Hepatocyte (in vitro differentiated cells): ENCODE measurements around the gene MYO1H.

Experiments used
- EZH2 ChIP-seq: fragments of 200-600 bp; sonication (generic); IDR thresholded peaks from 2 replicates; pipeline ENCODE4 v1.6.1; 2016; ENCODE audit warnings: antibody characterized with exemption, mild to moderate bottlenecking, borderline replicate concordance
- TF ChIP-seq, protein P1 (sequence below): fragments of 200-600 bp; sonication (generic); IDR thresholded peaks from 2 replicates; pipeline ENCODE4 v1.5.1; 2016; ENCODE audit warnings: antibody characterized with exemption, mild to moderate bottlenecking; ENCODE audit not compliant: poor library complexity

DNA sequence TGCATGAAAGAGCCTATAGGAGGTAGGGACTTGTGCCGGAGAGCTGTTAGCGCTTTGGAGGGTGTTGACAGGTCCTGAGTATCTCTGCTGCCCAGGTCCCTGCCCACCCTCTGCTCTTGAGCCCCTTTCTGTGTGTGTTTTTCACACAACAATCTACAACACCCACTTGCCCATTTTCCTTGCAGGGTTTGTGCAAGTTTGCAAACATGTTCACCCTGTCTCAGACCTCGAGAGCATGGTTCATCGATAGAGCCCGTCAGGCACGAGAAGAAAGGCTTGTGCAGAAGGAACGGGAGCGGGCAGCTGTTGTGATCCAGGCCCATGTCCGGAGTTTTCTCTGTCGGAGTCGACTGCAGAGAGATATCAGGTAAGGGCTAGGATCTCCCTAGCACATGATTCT lies 135.6 kb downstream of the MYO1H start:
- TF ChIP-seq, protein P1, sequence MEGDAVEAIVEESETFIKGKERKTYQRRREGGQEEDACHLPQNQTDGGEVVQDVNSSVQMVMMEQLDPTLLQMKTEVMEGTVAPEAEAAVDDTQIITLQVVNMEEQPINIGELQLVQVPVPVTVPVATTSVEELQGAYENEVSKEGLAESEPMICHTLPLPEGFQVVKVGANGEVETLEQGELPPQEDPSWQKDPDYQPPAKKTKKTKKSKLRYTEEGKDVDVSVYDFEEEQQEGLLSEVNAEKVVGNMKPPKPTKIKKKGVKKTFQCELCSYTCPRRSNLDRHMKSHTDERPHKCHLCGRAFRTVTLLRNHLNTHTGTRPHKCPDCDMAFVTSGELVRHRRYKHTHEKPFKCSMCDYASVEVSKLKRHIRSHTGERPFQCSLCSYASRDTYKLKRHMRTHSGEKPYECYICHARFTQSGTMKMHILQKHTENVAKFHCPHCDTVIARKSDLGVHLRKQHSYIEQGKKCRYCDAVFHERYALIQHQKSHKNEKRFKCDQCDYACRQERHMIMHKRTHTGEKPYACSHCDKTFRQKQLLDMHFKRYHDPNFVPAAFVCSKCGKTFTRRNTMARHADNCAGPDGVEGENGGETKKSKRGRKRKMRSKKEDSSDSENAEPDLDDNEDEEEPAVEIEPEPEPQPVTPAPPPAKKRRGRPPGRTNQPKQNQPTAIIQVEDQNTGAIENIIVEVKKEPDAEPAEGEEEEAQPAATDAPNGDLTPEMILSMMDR = no peak
- TF ChIP-seq EZH2 = no peak
